ENCODE data around the gene SLC25A38.
A peak's percentile ranks its signal among the peaks of the same experiment; 100 is the strongest.

SLC25A38 gene

GRCh38 chr3:39376959-39377634 is 6.1 kb upstream of the SLC25A38 start:
- DNase-seq (ENCODE audit: low spot score): no peak

GRCh38 chr3:39378088-39378487 is 5.1 kb upstream of the SLC25A38 start:
- peak; percentile 74 for DNase-seq (ENCODE audit: low spot score)

GRCh38 chr3:39378957-39379777 is 4.0 kb upstream of the SLC25A38 start:
- no peak for DNase-seq (ENCODE audit: low spot score)

- no peak for DNase-seq (ENCODE audit: low spot score)
Observed at GRCh38 chr3:39379778-39380155, 3.4 kb upstream of the SLC25A38 start.

GRCh38 chr3:39381432-39381831 is 1.7 kb upstream of the SLC25A38 start:
- no peak for DNase-seq (ENCODE audit: low spot score)

- peak; percentile 92 for DNase-seq (ENCODE audit: low spot score)
Observed at GRCh38 chr3:39383881-39384664, 903 bp downstream of the SLC25A38 start.

- no peak for DNase-seq (ENCODE audit: low spot score)
Observed at GRCh38 chr3:39384665-39385000, 1.5 kb downstream of the SLC25A38 start.

GRCh38 chr3:39385456-39386090 is 2.4 kb downstream of the SLC25A38 start:
- DNase-seq (ENCODE audit: low spot score): no peak

GRCh38 chr3:39386318-39386717 is 3.1 kb downstream of the SLC25A38 start:
- no peak for DNase-seq (ENCODE audit: low spot score)

- no peak for DNase-seq (ENCODE audit: low spot score)
Observed at GRCh38 chr3:39387411-39387975, 4.3 kb downstream of the SLC25A38 start.

- no peak for DNase-seq (ENCODE audit: low spot score)
Observed at GRCh38 chr3:39388153-39388552, 5.0 kb downstream of the SLC25A38 start.

GRCh38 chr3:39388741-39389248 is 5.6 kb downstream of the SLC25A38 start:
- DNase-seq (ENCODE audit: low spot score): no peak

- no peak for DNase-seq (ENCODE audit: low spot score)
Observed at GRCh38 chr3:39390181-39390580, 7.0 kb downstream of the SLC25A38 start.

- DNase-seq (ENCODE audit: low spot score): no peak
Observed at GRCh38 chr3:39396690-39397089, 13.5 kb downstream of the SLC25A38 start.

GRCh38 chr3:39398700-39399099 is 15.5 kb downstream of the SLC25A38 start:
- DNase-seq (ENCODE audit: low spot score): no peak

- no peak for DNase-seq (ENCODE audit: low spot score)
Observed at GRCh38 chr3:39401983-39402382, 18.8 kb downstream of the SLC25A38 start.

- DNase-seq (ENCODE audit: low spot score): no peak
Observed at GRCh38 chr3:39404943-39405686, 21.9 kb downstream of the SLC25A38 start.

- DNase-seq (ENCODE audit: low spot score): no peak
Observed at GRCh38 chr3:39405687-39406367, 22.7 kb downstream of the SLC25A38 start.

GRCh38 chr3:39406368-39407258 is 23.4 kb downstream of the SLC25A38 start, which contains the start of gene RPSA:
Gene RPSA (plus strand): TSS chr3:39406720. CDS start chr3:39407654, 934 bp downstream.
- DNase-seq (ENCODE audit: low spot score): peak; percentile 98

Measured in CD4-positive, alpha-beta T cell treated with Interleukin-15 for 4 hours (primary cell).